Coronary artery (tissue), 2 donors: ENCODE data around the gene REV3L.

Experiments used
- DNase-seq: peaks from one replicate; pipeline ENCODE4 v3.0.0-alpha.2; 2017; ENCODE audit warnings: low spot score
- H3K27ac ChIP-seq, 2 donors: fragments of 200-600 bp; sonication (generic); one replicate each; pipeline ENCODE4 v1.5.1; 2016 to 2019
- H3K4me3 ChIP-seq: fragments of 200-600 bp; sonication (generic); 2 replicates; pipeline ENCODE4 v1.5.1; 2016; ENCODE audit warnings: mild to moderate bottlenecking, moderate library complexity
- TF ChIP-seq, protein P1 (sequence below): fragments of 200-600 bp; sonication (generic); IDR thresholded peaks from one replicate; pipeline ENCODE4 v1.5.1; 2019; ENCODE audit warnings: antibody characterized with exemption

REV3L gene

DNA sequence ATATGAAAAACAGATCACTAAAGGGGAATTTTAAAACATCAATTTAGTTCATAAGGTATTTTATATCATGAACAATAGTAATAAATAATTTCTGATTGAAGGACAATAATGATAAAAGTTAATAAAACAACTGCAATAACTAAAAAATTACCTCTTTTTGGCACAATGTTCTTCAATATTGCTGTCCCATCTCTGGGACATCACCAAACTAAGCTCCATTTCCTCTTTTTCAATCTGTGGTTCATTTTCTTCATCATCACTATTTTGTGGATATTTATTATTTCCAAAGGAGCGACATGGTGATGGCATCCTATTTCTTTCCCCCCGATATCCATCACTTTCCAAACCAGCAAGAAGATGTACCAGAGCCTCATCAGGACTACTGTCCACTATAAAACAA lies 103.2 kb downstream of the REV3L start:
- Histone ChIP-seq H3K27ac (no peak overlapping the region), H3K4me3 (no peak overlapping the region)
- TF ChIP-seq, protein P1, sequence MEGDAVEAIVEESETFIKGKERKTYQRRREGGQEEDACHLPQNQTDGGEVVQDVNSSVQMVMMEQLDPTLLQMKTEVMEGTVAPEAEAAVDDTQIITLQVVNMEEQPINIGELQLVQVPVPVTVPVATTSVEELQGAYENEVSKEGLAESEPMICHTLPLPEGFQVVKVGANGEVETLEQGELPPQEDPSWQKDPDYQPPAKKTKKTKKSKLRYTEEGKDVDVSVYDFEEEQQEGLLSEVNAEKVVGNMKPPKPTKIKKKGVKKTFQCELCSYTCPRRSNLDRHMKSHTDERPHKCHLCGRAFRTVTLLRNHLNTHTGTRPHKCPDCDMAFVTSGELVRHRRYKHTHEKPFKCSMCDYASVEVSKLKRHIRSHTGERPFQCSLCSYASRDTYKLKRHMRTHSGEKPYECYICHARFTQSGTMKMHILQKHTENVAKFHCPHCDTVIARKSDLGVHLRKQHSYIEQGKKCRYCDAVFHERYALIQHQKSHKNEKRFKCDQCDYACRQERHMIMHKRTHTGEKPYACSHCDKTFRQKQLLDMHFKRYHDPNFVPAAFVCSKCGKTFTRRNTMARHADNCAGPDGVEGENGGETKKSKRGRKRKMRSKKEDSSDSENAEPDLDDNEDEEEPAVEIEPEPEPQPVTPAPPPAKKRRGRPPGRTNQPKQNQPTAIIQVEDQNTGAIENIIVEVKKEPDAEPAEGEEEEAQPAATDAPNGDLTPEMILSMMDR: no peak
- no peak for DNase-seq

GRCh38 chr6:111379302-111379701 lies 103.7 kb downstream of the REV3L start:
- TF ChIP-seq, protein P1: no peak
- H3K27ac ChIP-seq: no peak overlapping the region
- no peak for DNase-seq
- no peak overlapping the region for H3K4me3 ChIP-seq

- TF ChIP-seq, protein P1: no peak
Observed at GRCh38 chr6:111377558-111378120, 105.4 kb downstream of the REV3L start.

DNA sequence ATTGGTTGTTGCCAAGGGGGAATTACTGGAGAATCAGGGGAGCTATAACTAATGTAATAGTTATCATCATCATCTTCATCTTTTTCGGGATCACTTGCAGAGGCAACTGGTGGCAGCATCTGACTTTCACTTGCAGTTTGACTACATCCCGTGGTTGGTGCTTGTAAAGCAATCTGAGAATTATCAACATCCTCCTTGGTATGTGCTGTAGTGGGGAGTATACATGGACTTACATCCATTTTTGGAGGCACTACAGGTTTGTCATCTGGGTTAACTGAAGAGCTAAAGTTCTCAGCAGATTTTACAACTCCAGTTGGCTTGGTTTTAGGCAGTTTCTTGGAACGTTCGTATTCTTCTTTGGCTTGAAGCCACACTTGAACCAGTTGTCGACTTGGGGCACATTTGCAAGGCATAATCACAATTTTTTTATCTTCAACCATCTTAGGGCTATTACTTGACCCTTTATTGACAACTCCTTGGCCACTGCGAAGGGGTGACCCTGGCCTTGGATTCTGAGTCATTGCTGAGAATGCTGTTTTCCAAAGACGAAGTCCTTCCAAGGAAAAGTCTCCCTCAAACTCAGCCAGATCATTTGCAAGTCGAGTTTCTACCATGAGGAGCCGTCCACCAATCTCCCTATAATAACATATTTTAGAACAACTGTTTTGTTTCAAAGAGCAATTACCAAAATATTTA lies 115.5 kb downstream of the REV3L start:
- TF ChIP-seq, protein P1: no peak
- peak overlapping the region; percentile 3 to 56 for H3K27ac ChIP-seq
- DNase-seq: no peak
- H3K4me3 ChIP-seq: no peak overlapping the region

More at GRCh38 chr6:111377558-111378120, 105.4 kb downstream of the REV3L start:
- Histone ChIP-seq H3K4me3 (no peak overlapping the region), H3K27ac (no peak overlapping the region)
- DNase-seq: no peak

DNA sequence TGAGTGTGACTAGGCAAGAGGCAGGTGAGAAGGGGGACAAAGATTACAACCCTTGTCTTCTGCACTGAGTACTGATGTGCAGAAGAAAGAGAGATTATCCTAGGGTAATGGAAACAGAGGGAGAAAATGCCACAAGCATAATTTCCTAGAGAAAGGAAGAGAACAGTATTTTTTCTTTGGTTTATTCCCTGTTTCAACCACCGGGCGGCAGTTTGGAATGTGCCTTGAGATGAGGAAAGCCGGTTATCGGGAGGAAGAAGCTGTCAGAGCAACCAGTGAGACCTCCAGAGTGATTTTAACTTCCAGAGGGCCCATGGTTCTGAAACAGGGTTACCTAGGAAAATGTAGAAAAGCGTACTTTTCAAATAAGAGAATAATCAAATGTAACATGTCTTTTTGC lies 121.4 kb downstream of the REV3L start:
- no peak overlapping the region for H3K27ac ChIP-seq
- H3K4me3 ChIP-seq: no peak overlapping the region
- no peak for DNase-seq
- TF ChIP-seq, protein P1: no peak

GRCh38 chr6:111358454-111358853 lies 124.6 kb downstream of the REV3L start:
- no peak overlapping the region for H3K4me3 ChIP-seq

More at GRCh38 chr6:111358454-111358853, 124.6 kb downstream of the REV3L start:
- no peak overlapping the region for H3K27ac ChIP-seq
- TF ChIP-seq, protein P1: no peak
- no peak for DNase-seq
